Sigmoid colon (tissue), 3 donors: ENCODE data around the gene PLSCR3.

Experiments used
- POLR2A ChIP-seq, 2 donors: fragments of 450-650 bp; IDR thresholded peaks; one replicate each; pipeline ENCODE4 v1.6.1; 2016; ENCODE audit warnings: antibody characterized with exemption in 2 of 2, mild to moderate bottlenecking in 2 of 2, moderate library complexity in 2 of 2
- TF ChIP-seq, protein P1 (sequence below), 4 experiments: fragments of 450-650 bp in 3 of 4; fragments of 200-600 bp in 1 of 4; IDR thresholded peaks; one replicate each; pipeline ENCODE4 v1.5.1; 2016 to 2019; ENCODE audit warnings: antibody characterized with exemption in 4 of 4, mild to moderate bottlenecking in 3 of 4, moderate library complexity in 2 of 4

DNA sequence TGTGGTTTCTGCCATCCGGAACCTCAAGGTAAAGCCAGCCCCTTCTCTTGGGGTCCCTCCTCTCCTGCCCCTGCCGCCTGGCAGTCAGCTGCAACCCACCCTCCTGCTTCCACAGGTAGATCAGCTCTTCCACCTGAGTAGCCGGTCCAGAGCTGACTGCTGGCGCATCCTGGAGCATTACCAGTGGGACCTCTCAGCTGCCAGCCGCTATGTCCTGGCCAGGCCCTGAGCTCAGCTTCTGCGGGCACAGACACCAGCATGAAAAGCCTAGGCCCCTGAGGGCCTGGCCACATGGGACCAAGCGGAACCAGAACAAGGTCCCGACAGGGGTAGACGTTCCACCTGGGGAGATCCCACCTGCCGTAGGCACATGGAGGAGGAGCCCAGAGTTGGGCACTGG lies 5.5 kb downstream of the PLSCR3 start:
- TF ChIP-seq POLR2A (IDR thresholded peaks at IDR 0.05): no peak
- TF ChIP-seq, protein P1, sequence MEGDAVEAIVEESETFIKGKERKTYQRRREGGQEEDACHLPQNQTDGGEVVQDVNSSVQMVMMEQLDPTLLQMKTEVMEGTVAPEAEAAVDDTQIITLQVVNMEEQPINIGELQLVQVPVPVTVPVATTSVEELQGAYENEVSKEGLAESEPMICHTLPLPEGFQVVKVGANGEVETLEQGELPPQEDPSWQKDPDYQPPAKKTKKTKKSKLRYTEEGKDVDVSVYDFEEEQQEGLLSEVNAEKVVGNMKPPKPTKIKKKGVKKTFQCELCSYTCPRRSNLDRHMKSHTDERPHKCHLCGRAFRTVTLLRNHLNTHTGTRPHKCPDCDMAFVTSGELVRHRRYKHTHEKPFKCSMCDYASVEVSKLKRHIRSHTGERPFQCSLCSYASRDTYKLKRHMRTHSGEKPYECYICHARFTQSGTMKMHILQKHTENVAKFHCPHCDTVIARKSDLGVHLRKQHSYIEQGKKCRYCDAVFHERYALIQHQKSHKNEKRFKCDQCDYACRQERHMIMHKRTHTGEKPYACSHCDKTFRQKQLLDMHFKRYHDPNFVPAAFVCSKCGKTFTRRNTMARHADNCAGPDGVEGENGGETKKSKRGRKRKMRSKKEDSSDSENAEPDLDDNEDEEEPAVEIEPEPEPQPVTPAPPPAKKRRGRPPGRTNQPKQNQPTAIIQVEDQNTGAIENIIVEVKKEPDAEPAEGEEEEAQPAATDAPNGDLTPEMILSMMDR (IDR thresholded peaks at IDR 0.05): no peak
